GM19043 (cell line): ENCODE results near the gene WSCD2.

Experiments used
- ATAC-seq: cut with Tn5 transposase; IDR thresholded peaks from one replicate; pipeline ENCODE4 v1.9.1; 2021; ENCODE audit warnings: low read depth; ENCODE audit not compliant: unreplicated experiment

The WSCD2 gene

GRCh38 chr12:108231109-108231905 lies 102.2 kb downstream of the WSCD2 start:
- ATAC-seq = no peak

- no peak for ATAC-seq
Measured at GRCh38 chr12:108231909-108232434, 102.9 kb downstream of the WSCD2 start.

GRCh38 chr12:108232565-108232964 lies 103.5 kb downstream of the WSCD2 start:
- no peak for ATAC-seq

GRCh38 chr12:108234158-108234557 lies 105.1 kb downstream of the WSCD2 start:
- no peak for ATAC-seq

GRCh38 chr12:108235197-108235984 lies 106.3 kb downstream of the WSCD2 start:
- ATAC-seq = no peak

GRCh38 chr12:108235985-108236263 lies 106.8 kb downstream of the WSCD2 start:
- ATAC-seq = no peak

- ATAC-seq = no peak
Measured at GRCh38 chr12:108236366-108236765, 107.3 kb downstream of the WSCD2 start.

- ATAC-seq = no peak
Measured at GRCh38 chr12:108237272-108237671, 108.2 kb downstream of the WSCD2 start.

- no peak for ATAC-seq
Measured at GRCh38 chr12:108238474-108238873, 109.4 kb downstream of the WSCD2 start.

- ATAC-seq = no peak
Measured at GRCh38 chr12:108239378-108239777, 110.3 kb downstream of the WSCD2 start.

GRCh38 chr12:108240027-108240785 lies 111.1 kb downstream of the WSCD2 start:
- no peak for ATAC-seq

- no peak for ATAC-seq
Measured at GRCh38 chr12:108240928-108241327, 111.8 kb downstream of the WSCD2 start.

- no peak for ATAC-seq
Measured at GRCh38 chr12:108241986-108242703, 113.1 kb downstream of the WSCD2 start.

GRCh38 chr12:108247130-108247529 lies 118.0 kb downstream of the WSCD2 start:
- no peak for ATAC-seq

GRCh38 chr12:108248011-108248410 lies 118.9 kb downstream of the WSCD2 start:
- no peak for ATAC-seq

- no peak for ATAC-seq
Measured at GRCh38 chr12:108252523-108252922, 123.4 kb downstream of the WSCD2 start.

GRCh38 chr12:108253540-108253939 lies 124.5 kb downstream of the WSCD2 start:
- no peak for ATAC-seq

GRCh38 chr12:108254030-108254429 lies 124.9 kb downstream of the WSCD2 start:
- no peak for ATAC-seq

GRCh38 chr12:108254517-108255251 lies 125.6 kb downstream of the WSCD2 start:
- no peak for ATAC-seq

- ATAC-seq = no peak
Measured at GRCh38 chr12:108255252-108255602, 126.1 kb downstream of the WSCD2 start.
